ENCODE measurements around the gene BTBD19. TPM values are rescaled to one million over a fixed set of nuclear protein-coding genes. Genes with fewer than 3 reads are reported as not detected.
A peak's percentile ranks its signal among the peaks of the same experiment; 100 is the strongest.

BTBD19 gene
- total and polyA plus RNA-seq, 2 donors from 2014 or later, result 3.2 to 16.5 TPM

- H3K27ac ChIP-seq (ENCODE audit: low read depth in 2 of 2, low read length in 2 of 2), result peak within 1 kb of the TSS; percentile 96 to 97
- H3K4me1 ChIP-seq (ENCODE audit: control insufficient read depth in 2 of 3, insufficient read depth in 2 of 3, low read depth in 1 of 3, low read length in 3 of 3), result peaks cover 0 to 6% (median 6%) of the 10 kb centered on the region in 3 donors
- intact Hi-C loops (cut with DNase I), result no loop called here
- H3K36me3 ChIP-seq (ENCODE audit: control insufficient read depth in 2 of 3, insufficient read depth in 3 of 3, low read length in 3 of 3), result peaks cover 4 to 16% (median 5%) of the 10 kb centered on the region in 3 donors
- no peaks in the 10 kb centered on the region for H3K27me3 ChIP-seq (ENCODE audit: control insufficient read depth, insufficient read depth, low read length)
- no peak for TF ChIP-seq CTCF (IDR thresholded peaks at IDR 0.05; ENCODE audit: borderline replicate concordance, extremely low read depth, insufficient read depth)
- DNase-seq (peak; percentile 94 to 98 (median 96)), FAIRE-seq (no peak)
- no peaks in the 10 kb centered on the region for H3K9me3 ChIP-seq (ENCODE audit: control insufficient read depth in 2 of 3, insufficient read depth in 1 of 3, low read length in 3 of 3)
- H3K9ac ChIP-seq (ENCODE audit: low read length in 3 of 3), result peak within 1 kb of the TSS; percentile 92 to 98 (median 94)
- peak within 1 kb of the TSS; percentile 84 to 98 (median 97) for H3K4me3 ChIP-seq (ENCODE audit: low read length in 3 of 3)
These were observed 33.0 kb upstream of the BTBD19 start, which contains the start of gene RPS8 for GRCh38 chr1:44775078-44775929. Gene RPS8, plus strand, starts transcription at chr1:44775540. Its CDS starts 57 bp downstream, at chr1:44775597.

- DNase-seq (peak in 2 of 5 donors; percentile 27 to 85), FAIRE-seq (no peak)
- peak overlapping the region; percentile 84 to 98 (median 97) for H3K4me3 ChIP-seq (ENCODE audit: low read length in 3 of 3)
- intact Hi-C loops (cut with DNase I), result no loop called here
- H3K9ac ChIP-seq (ENCODE audit: low read length in 3 of 3), result peak overlapping the region; percentile 57 to 98 (median 94)
- peak overlapping the region; percentile 96 to 97 for H3K27ac ChIP-seq (ENCODE audit: low read depth in 2 of 2, low read length in 2 of 2)
- peaks cover 4 to 17% (median 6%) of the 10 kb centered on the region in 3 donors for H3K36me3 ChIP-seq (ENCODE audit: control insufficient read depth in 2 of 3, insufficient read depth in 3 of 3, low read length in 3 of 3)
- peaks cover 0 to 6% (median 6%) of the 10 kb centered on the region in 3 donors for H3K4me1 ChIP-seq (ENCODE audit: control insufficient read depth in 2 of 3, insufficient read depth in 2 of 3, low read depth in 1 of 3, low read length in 3 of 3)
- H3K27me3 ChIP-seq (ENCODE audit: control insufficient read depth, insufficient read depth, low read length), result no peaks in the 10 kb centered on the region
- no peaks in the 10 kb centered on the region for H3K9me3 ChIP-seq (ENCODE audit: control insufficient read depth in 2 of 3, insufficient read depth in 1 of 3, low read length in 3 of 3)
- no peak for TF ChIP-seq CTCF (IDR thresholded peaks at IDR 0.05; ENCODE audit: borderline replicate concordance, extremely low read depth, insufficient read depth)
These were observed 32.2 kb upstream of the BTBD19 start for GRCh38 chr1:44775930-44776729.

GRCh38 chr1:44776730-44777068, 31.6 kb upstream of the BTBD19 start:
- DNase-seq, result no peak
- Histone ChIP-seq H3K4me1 (ENCODE audit: control insufficient read depth in 2 of 3, insufficient read depth in 2 of 3, low read depth in 1 of 3, low read length in 3 of 3) (peaks cover 0 to 6% (median 6%) of the 10 kb centered on the region in 3 donors), H3K4me3 (ENCODE audit: low read length in 3 of 3) (peak overlapping the region; percentile 84 to 98 (median 97)), H3K27ac (ENCODE audit: low read depth in 2 of 2, low read length in 2 of 2) (no peak overlapping the region), H3K9me3 (ENCODE audit: control insufficient read depth in 2 of 3, insufficient read depth in 1 of 3, low read length in 3 of 3) (no peaks in the 10 kb centered on the region), H3K27me3 (ENCODE audit: control insufficient read depth, insufficient read depth, low read length) (no peaks in the 10 kb centered on the region), H3K9ac (ENCODE audit: low read length in 3 of 3) (peak overlapping the region in 2 of 3 donors; percentile 94 to 98), H3K36me3 (ENCODE audit: control insufficient read depth in 2 of 3, insufficient read depth in 3 of 3, low read length in 3 of 3) (peaks cover 4 to 20% (median 7%) of the 10 kb centered on the region in 3 donors)
- TF ChIP-seq CTCF (IDR thresholded peaks at IDR 0.05; ENCODE audit: borderline replicate concordance, extremely low read depth, insufficient read depth), result no peak
- intact Hi-C loops (cut with DNase I), result no loop called here
- FAIRE-seq, result no peak
